GM10266 (cell line): ENCODE results near the gene CMYA5.

ENCODE experiments used
- DNase-seq: peaks from one replicate; pipeline ENCODE4 v3.0.0; 2012; ENCODE audit errors: extremely low spot score
- TF ChIP-seq, protein P1 (sequence below): IDR thresholded peaks from 2 replicates; pipeline ENCODE4 v1.5.1; 2012; ENCODE audit warnings: mild to moderate bottlenecking, low read depth; ENCODE audit not compliant: control insufficient read depth, insufficient read depth; ENCODE audit errors: missing control alignments

The CMYA5 gene

DNA sequence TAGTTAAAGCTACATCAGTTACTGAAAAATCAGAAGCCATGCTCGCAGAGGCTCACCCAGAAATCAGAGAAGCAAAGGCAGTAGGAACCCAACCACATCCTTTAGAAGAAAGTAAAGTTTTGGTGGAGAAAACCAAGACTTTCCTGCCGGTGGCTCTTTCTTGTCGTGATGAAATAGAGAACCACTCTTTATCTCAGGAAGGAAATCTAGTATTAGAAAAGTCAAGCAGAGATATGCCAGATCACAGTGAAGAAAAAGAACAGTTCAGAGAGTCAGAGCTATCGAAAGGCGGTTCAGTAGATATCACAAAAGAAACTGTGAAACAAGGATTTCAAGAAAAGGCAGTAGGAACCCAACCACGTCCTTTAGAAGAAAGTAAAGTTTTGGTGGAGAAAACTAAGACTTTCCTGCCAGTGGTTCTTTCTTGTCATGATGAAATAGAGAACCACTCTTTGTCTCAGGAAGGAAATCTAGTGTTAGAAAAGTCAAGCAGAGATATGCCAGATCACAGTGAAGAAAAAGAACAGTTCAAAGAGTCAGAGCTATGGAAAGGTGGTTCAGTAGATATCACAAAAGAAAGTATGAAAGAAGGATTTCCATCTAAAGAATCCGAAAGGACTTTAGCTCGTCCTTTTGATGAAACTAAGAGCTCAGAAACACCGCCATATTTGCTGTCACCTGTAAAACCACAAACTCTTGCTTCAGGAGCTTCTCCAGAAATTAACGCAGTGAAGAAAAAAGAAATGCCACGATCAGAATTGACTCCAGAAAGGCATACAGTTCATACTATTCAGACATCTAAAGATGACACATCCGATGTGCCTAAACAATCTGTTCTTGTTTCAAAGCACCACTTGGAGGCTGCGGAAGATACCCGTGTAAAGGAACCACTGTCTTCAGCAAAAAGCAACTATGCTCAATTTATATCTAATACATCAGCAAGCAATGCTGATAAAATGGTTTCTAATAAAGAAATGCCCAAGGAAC lies 47.2 kb downstream of the CMYA5 start:
- TF ChIP-seq, protein P1, sequence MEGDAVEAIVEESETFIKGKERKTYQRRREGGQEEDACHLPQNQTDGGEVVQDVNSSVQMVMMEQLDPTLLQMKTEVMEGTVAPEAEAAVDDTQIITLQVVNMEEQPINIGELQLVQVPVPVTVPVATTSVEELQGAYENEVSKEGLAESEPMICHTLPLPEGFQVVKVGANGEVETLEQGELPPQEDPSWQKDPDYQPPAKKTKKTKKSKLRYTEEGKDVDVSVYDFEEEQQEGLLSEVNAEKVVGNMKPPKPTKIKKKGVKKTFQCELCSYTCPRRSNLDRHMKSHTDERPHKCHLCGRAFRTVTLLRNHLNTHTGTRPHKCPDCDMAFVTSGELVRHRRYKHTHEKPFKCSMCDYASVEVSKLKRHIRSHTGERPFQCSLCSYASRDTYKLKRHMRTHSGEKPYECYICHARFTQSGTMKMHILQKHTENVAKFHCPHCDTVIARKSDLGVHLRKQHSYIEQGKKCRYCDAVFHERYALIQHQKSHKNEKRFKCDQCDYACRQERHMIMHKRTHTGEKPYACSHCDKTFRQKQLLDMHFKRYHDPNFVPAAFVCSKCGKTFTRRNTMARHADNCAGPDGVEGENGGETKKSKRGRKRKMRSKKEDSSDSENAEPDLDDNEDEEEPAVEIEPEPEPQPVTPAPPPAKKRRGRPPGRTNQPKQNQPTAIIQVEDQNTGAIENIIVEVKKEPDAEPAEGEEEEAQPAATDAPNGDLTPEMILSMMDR, result no peak
- DNase-seq, result no peak

GRCh38 chr5:79738349-79738748 lies 48.7 kb downstream of the CMYA5 start:
- DNase-seq, result no peak
- TF ChIP-seq, protein P1, result no peak

GRCh38 chr5:79742549-79743136 lies 53.0 kb downstream of the CMYA5 start:
- no peak for DNase-seq
- TF ChIP-seq, protein P1, result no peak

DNA sequence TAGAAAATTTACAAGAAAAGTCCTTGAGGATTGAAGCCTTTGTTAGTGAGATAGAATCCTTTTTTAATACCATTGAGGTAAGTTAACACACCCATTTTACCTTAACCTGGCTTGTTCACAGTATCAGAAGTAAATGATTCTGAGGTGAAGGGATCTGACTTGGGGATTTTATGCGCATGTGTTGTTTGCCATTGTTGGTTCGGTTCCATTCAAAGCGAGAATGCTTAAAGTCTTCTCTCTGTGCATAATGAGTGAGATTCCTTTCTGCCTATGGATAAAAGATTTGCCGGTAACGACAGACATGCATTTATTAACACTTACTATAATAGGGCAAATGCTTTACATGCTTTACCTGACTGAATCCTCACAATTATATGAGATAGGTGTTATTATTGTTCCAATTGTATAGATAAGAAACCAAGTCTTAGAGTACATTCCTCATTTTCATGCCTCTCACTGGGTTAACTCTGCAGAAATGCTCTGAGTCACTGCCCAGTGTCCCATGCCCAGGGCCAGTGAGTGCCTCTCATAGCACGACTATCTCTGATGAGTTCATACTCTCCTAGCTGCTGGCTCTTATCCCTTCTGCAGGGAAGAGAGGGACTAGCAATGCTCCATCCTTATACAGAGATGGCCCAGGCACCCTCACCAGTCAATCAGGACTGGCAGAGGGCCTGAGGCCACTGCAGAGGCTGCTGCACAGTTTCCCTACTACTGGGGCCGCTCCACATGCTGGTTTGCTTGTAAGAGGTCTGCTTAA lies 54.4 kb downstream of the CMYA5 start:
- TF ChIP-seq, protein P1, result no peak
- no peak for DNase-seq

DNA sequence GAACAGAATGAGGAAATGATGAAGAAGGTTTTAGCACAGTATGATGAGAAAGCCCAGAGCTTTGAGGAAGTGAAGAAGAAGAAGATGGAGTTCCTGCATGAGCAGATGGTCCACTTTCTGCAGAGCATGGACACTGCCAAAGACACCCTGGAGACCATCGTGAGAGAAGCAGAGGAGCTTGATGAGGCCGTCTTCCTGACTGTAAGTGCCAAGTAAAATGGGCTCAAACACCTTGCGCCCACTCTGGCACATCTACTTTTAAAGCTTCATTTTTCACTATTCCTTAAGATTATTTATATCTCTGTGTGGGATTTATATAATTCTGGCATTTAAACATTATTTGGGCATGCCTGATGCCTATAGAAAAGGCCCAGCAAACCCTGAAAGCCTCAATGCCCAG lies 55.6 kb downstream of the CMYA5 start:
- TF ChIP-seq, protein P1, result no peak
- no peak for DNase-seq

- TF ChIP-seq, protein P1, result no peak
- no peak for DNase-seq
These were observed 57.3 kb downstream of the CMYA5 start for GRCh38 chr5:79746642-79747569.
